GM12872 (cell line): ENCODE results near the gene SMO.
A peak's percentile ranks its signal among the peaks of the same experiment; 100 is the strongest.

ENCODE experiments used
- TF ChIP-seq, protein P1 (sequence below): IDR thresholded peaks from 3 replicates; pipeline ENCODE4 v1.5.1; 2011; ENCODE audit warnings: low read depth, mild to moderate bottlenecking, low read length, moderate library complexity; ENCODE audit not compliant: insufficient read depth

The SMO gene

DNA sequence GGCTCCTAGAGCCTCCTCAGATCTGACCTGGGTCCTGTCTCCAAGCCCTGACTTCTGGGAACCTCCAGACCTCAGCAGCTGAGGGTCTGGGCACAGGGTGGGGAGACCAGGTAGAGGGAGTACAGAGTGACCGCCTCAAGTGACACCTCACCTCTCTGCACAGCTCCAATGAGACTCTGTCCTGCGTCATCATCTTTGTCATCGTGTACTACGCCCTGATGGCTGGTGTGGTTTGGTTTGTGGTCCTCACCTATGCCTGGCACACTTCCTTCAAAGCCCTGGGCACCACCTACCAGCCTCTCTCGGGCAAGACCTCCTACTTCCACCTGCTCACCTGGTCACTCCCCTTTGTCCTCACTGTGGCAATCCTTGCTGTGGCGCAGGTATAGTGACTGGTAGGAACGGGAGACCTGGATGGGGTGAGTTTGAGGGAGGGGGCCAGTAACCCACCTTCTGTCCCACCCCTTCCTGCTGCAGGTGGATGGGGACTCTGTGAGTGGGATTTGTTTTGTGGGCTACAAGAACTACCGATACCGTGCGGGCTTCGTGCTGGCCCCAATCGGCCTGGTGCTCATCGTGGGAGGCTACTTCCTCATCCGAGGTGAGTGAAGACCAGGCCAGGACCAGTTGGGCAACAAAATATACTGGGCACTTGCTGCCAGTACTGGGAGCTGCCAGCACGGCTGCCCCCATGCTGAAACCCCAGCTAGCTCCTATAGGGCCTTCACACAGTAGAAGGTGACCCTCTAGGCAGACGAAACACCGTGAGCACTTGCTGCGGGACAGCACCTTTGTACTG is 17.8 kb downstream of the SMO start:
- TF ChIP-seq, protein P1, sequence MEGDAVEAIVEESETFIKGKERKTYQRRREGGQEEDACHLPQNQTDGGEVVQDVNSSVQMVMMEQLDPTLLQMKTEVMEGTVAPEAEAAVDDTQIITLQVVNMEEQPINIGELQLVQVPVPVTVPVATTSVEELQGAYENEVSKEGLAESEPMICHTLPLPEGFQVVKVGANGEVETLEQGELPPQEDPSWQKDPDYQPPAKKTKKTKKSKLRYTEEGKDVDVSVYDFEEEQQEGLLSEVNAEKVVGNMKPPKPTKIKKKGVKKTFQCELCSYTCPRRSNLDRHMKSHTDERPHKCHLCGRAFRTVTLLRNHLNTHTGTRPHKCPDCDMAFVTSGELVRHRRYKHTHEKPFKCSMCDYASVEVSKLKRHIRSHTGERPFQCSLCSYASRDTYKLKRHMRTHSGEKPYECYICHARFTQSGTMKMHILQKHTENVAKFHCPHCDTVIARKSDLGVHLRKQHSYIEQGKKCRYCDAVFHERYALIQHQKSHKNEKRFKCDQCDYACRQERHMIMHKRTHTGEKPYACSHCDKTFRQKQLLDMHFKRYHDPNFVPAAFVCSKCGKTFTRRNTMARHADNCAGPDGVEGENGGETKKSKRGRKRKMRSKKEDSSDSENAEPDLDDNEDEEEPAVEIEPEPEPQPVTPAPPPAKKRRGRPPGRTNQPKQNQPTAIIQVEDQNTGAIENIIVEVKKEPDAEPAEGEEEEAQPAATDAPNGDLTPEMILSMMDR, result no peak

DNA sequence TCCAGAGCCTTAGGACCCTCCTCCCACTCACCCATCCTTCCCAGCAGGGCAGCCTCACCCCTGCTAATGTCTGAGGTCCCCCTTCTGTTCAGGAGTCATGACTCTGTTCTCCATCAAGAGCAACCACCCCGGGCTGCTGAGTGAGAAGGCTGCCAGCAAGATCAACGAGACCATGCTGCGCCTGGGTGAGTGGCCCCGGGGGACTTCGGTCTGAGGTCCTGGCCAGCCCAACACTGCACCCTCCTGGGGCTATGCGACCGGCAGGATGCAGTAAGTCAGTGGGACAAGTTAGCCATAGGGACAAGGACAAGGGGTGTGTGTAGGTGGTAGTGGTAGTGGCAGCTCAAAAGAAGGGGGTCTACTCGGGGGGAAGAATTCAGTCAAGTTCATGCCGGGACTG is 20.2 kb downstream of the SMO start:
- TF ChIP-seq, protein P1, result peak; percentile 31; the same call in 2 of the 3 replicates

DNA sequence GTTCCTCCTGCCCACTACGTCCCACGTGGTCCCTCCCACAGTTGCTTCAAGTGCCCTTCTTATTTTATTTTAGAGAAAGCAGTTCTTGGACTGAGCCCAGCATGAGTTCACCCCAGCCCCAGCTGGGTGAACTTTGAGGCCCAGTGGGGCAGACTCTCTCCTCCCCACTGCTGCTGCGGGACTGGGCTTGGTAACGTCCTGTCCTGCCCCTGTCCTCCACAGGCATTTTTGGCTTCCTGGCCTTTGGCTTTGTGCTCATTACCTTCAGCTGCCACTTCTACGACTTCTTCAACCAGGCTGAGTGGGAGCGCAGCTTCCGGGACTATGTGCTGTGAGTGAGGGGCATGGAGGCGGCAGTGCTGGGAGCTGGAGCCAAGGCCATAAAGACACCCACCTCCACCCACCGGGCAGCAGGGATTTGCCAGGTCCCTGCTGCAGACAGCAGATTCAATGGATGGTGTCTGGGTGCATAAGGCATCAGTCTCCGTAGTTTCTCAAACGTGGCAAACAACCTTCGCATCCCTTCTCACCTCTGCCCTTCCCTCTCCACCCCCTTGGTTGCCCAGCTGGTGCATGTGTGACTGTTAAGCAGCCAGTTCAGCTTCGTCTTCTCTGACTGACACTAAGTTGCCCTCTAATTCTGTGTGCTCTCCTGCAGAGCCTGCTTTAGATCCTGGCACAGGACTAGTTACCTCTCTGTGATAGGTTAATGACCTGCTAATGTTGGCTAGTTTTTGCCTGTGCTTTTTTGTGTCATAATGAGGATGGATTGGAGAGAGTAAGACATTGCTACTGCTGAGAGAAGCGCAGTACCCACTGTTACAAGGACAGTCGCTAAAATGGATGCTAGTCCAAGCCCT is 20.9 kb downstream of the SMO start:
- TF ChIP-seq, protein P1, result no peak

DNA sequence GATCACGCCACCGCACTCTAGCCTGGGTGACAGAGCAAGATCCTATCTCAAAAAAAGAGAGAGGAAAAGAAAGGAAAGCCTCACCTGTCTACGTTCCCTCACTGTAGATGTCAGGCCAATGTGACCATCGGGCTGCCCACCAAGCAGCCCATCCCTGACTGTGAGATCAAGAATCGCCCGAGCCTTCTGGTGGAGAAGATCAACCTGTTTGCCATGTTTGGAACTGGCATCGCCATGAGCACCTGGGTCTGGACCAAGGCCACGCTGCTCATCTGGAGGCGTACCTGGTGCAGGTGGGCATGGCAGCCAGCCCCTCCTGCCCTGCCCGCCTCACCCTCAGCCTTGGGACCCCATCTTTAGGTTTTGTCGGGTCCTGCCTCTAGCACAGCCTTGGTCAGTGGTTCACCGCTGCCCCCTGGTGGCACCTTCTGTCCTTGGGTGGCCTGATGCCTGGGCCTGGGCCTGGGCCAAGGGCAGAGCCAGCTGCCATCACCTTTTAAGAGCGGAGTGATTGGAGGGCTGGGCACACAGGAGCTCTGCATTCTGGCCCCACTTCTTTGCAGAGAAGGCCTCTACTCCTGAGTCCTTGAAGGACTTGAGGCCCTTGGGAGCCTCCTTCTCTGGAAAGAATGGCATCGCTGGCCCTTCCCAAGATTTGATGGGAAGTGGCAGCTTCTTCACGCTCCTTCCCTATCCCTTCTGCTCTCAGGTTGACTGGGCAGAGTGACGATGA is 22.0 kb downstream of the SMO start:
- TF ChIP-seq, protein P1, result peak; percentile 89

DNA sequence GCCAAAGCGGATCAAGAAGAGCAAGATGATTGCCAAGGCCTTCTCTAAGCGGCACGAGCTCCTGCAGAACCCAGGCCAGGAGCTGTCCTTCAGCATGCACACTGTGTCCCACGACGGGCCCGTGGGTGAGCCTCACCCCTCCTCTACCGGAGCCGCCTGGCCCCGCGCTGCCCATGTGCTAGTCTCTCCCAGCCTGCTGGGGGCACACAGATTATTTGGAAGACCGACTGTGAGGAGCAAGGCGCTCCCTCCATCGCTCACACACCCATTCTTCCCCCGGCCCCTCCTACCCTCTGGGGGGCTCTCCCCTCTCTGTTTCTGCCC is 22.5 kb downstream of the SMO start:
- TF ChIP-seq, protein P1, result no peak

DNA sequence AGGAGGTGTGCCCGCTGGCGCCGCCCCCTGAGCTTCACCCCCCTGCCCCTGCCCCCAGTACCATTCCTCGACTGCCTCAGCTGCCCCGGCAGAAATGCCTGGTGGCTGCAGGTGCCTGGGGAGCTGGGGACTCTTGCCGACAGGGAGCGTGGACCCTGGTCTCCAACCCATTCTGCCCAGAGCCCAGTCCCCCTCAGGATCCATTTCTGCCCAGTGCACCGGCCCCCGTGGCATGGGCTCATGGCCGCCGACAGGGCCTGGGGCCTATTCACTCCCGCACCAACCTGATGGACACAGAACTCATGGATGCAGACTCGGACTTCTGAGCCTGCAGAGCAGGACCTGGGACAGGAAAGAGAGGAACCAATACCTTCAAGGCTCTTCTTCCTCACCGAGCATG is 23.7 kb downstream of the SMO start:
- TF ChIP-seq, protein P1, result no peak

DNA sequence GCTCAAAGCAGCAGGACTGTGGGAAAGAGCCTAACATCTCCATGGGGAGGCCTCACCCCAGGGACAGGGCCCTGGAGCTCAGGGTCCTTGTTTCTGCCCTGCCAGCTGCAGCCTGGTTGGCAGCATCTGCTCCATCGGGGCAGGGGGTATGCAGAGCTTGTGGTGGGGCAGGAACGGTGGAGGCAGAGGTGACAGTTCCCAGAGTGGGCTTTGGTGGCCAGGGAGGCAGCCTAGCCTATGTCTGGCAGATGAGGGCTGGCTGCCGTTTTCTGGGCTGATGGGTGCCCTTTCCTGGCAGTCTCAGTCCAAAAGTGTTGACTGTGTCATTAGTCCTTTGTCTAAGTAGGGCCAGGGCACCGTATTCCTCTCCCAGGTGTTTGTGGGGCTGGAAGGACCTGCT is 24.2 kb downstream of the SMO start:
- TF ChIP-seq, protein P1, result no peak
